Umbilical cord (tissue), 2 donors: Measurements from ENCODE around the gene NDE1. TPM values are rescaled to one million over a fixed set of nuclear protein-coding genes. Genes with fewer than 3 reads are reported as not detected.
"Not testable (repeated sequence)": the region's sequence is repeated elsewhere in the genome, so short reads cannot be mapped to it uniquely, and the experiment has no call there.

ENCODE experiments used
- DNase-seq: peaks from one replicate; pipeline ENCODE4 v3.0.0-alpha.2; 2015; ENCODE audit warnings: low spot score
- total RNA-seq: library from RNA; depleted of rRNA; stranded (reverse); fragments of >200 nt; gene quantifications from one replicate; pipeline ENCODE4 v1.2.3, GENCODE V29; 2014; ENCODE audit warnings: low replicate concordance; ENCODE audit not compliant: insufficient read depth

Gene NDE1
- total RNA-seq, 1 donor from 2014 or later: 67.7 TPM

- no peak for DNase-seq
Measured at GRCh38 chr16:15694499-15694898, 44.5 kb downstream of the NDE1 start.

- DNase-seq: no peak
Measured at GRCh38 chr16:15699819-15700218, 49.8 kb downstream of the NDE1 start.

- DNase-seq: no peak
Measured at GRCh38 chr16:15701367-15701766, 51.3 kb downstream of the NDE1 start.

GRCh38 chr16:15701975-15702970 is 52.2 kb downstream of the NDE1 start:
- DNase-seq: no peak

- no peak for DNase-seq
Measured at GRCh38 chr16:15703029-15703736, 53.1 kb downstream of the NDE1 start.

GRCh38 chr16:15704545-15704987 is 54.5 kb downstream of the NDE1 start:
- DNase-seq: peak; percentile 56

- DNase-seq: no peak
Measured at GRCh38 chr16:15705064-15705565, 55.1 kb downstream of the NDE1 start.

- DNase-seq: no peak
Measured at GRCh38 chr16:15707332-15707731, 57.3 kb downstream of the NDE1 start.

GRCh38 chr16:15708096-15708495 is 58.1 kb downstream of the NDE1 start:
- no peak for DNase-seq

GRCh38 chr16:15708997-15709396 is 59.0 kb downstream of the NDE1 start:
- no peak for DNase-seq

GRCh38 chr16:15714393-15715172 is 64.5 kb downstream of the NDE1 start:
- no peak for DNase-seq

- no peak for DNase-seq
Measured at GRCh38 chr16:15715221-15715620, 65.2 kb downstream of the NDE1 start.

GRCh38 chr16:15716694-15717447 is 66.8 kb downstream of the NDE1 start:
- no peak for DNase-seq

GRCh38 chr16:15721018-15721417 is 71.0 kb downstream of the NDE1 start:
- no peak for DNase-seq

- no peak for DNase-seq
Measured at GRCh38 chr16:15723808-15724207, 73.8 kb downstream of the NDE1 start.

- DNase-seq: no peak
Measured at GRCh38 chr16:15725641-15726240, 75.7 kb downstream of the NDE1 start.

GRCh38 chr16:15726715-15727114 is 76.7 kb downstream of the NDE1 start:
- no peak for DNase-seq

- DNase-seq: not testable (repeated sequence)
Measured at GRCh38 chr16:15727697-15728096, 77.7 kb downstream of the NDE1 start.

- DNase-seq: no peak
Measured at GRCh38 chr16:15729152-15729551, 79.1 kb downstream of the NDE1 start.

- DNase-seq: no peak
Measured at GRCh38 chr16:15732416-15732815, 82.4 kb downstream of the NDE1 start.
